MCF 10A (cell line): ENCODE results near the gene NPR2. TPM values are rescaled to one million over a fixed set of nuclear protein-coding genes. Genes with fewer than 3 reads are reported as not detected.

ENCODE experiments used
- BruUV-seq: library from RNA; stranded (reverse); fragments of 400-500 nt; replicated peaks from 2 replicates; lab custom pipeline; 2021; lab: Mats Ljungman, UMichigan
- CTCF ChIA-PET: fragments of 300-600 bp; sonication (Branson Sonifier 250); formaldehyde crosslinking; extraction: SDS; loops from one replicate; lab custom pipeline; 2021; ENCODE audit warnings: antibody characterized with exemption, inconsistent platforms; lab: Yijun Ruan, JAX
- POLR2A ChIA-PET: fragments of 300-600, 350-650 bp; sonication (Branson Sonifier 250); formaldehyde crosslinking; extraction: SDS; loops from one replicate; lab custom pipeline; 2020; ENCODE audit warnings: antibody characterized with exemption, inconsistent platforms; lab: Yijun Ruan, JAX
- DNase-seq: peaks from one replicate; pipeline ENCODE4 v3.0.0-alpha.2; 2018; ENCODE audit not compliant: unreplicated experiment
- H3K27ac Mint-ChIP-seq: one replicate; pipeline ENCODE4 v1.8.0; 2022; ENCODE audit warnings: mild to moderate bottlenecking, low read depth, mixed read lengths; ENCODE audit not compliant: unreplicated experiment
- H3K27me3 Mint-ChIP-seq: one replicate; pipeline ENCODE4 v1.8.0; 2022; ENCODE audit warnings: mixed read lengths; ENCODE audit not compliant: insufficient read depth, unreplicated experiment
- H3K36me3 Mint-ChIP-seq: one replicate; pipeline ENCODE4 v1.8.0; 2022; ENCODE audit warnings: mild to moderate bottlenecking, moderate library complexity, mixed read lengths; ENCODE audit not compliant: insufficient read depth, unreplicated experiment
- H3K4me1 Mint-ChIP-seq: one replicate; pipeline ENCODE4 v1.8.0; 2022; ENCODE audit warnings: mixed read lengths; ENCODE audit not compliant: insufficient read depth, unreplicated experiment
- H3K4me3 Mint-ChIP-seq: one replicate; pipeline ENCODE4 v1.8.0; 2022; ENCODE audit warnings: mild to moderate bottlenecking, moderate library complexity, mixed read lengths; ENCODE audit not compliant: unreplicated experiment
- H3K9me3 Mint-ChIP-seq: one replicate; pipeline ENCODE4 v1.8.0; 2022; ENCODE audit warnings: mixed read lengths; ENCODE audit not compliant: unreplicated experiment
- CTCF ChIP-seq: fragments of 200-600 bp; IDR thresholded peaks from one replicate; pipeline ENCODE4 v1.8.0; 2022; ENCODE audit warnings: antibody characterized with exemption, mild to moderate bottlenecking; ENCODE audit not compliant: unreplicated experiment
- intact Hi-C: fragments of 100-400 bp; cut with micrococcal nuclease; formaldehyde crosslinking; loops from 2 replicates; pipeline ENCODE4 v1.14.1; 2022
- total RNA-seq: library from RNA; stranded (reverse); gene quantifications from 2 replicates; pipeline ENCODE4 v1.2.3, GENCODE V29; 2022

The NPR2 gene
- total RNA-seq, 1 experiment from 2014 or later: 5.7 TPM

- intact Hi-C loops: no loop called here
- POLR2A ChIA-PET: interaction anchor here (0.6 to 1.0 kb wide), 2 partner anchors 11 kb away, joined by 3 to 5 read pairs; no protein-coding TSS in a partner anchor
- no peak for DNase-seq
- H3K27ac Mint-ChIP-seq: no peak overlapping the region
- H3K4me3 Mint-ChIP-seq: no peak overlapping the region
- H3K36me3 Mint-ChIP-seq: no peaks in the 10 kb centered on the region
- H3K27me3 Mint-ChIP-seq: no peaks in the 10 kb centered on the region
- no peaks in the 10 kb centered on the region for H3K9me3 Mint-ChIP-seq
- no peak for TF ChIP-seq CTCF
- BruUV-seq: no TSS peak
- CTCF ChIA-PET: interaction anchor here (0.6 to 2.1 kb wide), 3 partner anchors 12 to 59 kb away, joined by 3 to 10 read pairs (median 3); no protein-coding TSS in a partner anchor
- no peaks in the 10 kb centered on the region for H3K4me1 Mint-ChIP-seq
Observed at GRCh38 chr9:35767458-35767857, 23.9 kb upstream of the NPR2 start.

GRCh38 chr9:35769763-35770162, 21.6 kb upstream of the NPR2 start:
- BruUV-seq: no TSS peak

GRCh38 chr9:35771075-35771433, 20.3 kb upstream of the NPR2 start:
- Mint-ChIP-seq H3K9me3 (no peaks in the 10 kb centered on the region), H3K27ac (no peak overlapping the region), H3K4me1 (no peaks in the 10 kb centered on the region), H3K36me3 (no peaks in the 10 kb centered on the region), H3K4me3 (no peak overlapping the region), H3K27me3 (no peaks in the 10 kb centered on the region)
- TF ChIP-seq CTCF: no peak
- intact Hi-C loops: no loop called here
- ChIA-PET CTCF (interaction anchor here (0.6 to 2.4 kb wide), 8 partner anchors 9 to 439 kb away, joined by 3 to 9 read pairs (median 4); partner anchors contain the start of genes GBA2 and RGP1), POLR2A (interaction anchor here (0.5 to 3.3 kb wide), 15 partner anchors 10 to 421 kb away, joined by 3 to 24 read pairs (median 4); partner anchors contain the start of genes ARHGEF39, CREB3, RGP1 and TLN1)
- no peak for DNase-seq
- BruUV-seq: no TSS peak

More at GRCh38 chr9:35769763-35770162, 21.6 kb upstream of the NPR2 start:
- no peaks in the 10 kb centered on the region for H3K36me3 Mint-ChIP-seq
- no peak overlapping the region for H3K4me3 Mint-ChIP-seq
- POLR2A ChIA-PET: interaction anchor here (1.0 to 1.5 kb wide), 4 partner anchors 9 to 137 kb away, joined by 3 to 8 read pairs (median 5); partner anchors contain the start of genes HRCT1 and SPAG8
- CTCF ChIA-PET: interaction anchor here (0.6 to 2.1 kb wide), 9 partner anchors 14 to 112 kb away, joined by 3 to 10 read pairs (median 4); partner anchors contain the start of genes CCDC107 and RMRP
- intact Hi-C loops: no loop called here
- H3K4me1 Mint-ChIP-seq: no peaks in the 10 kb centered on the region
- no peaks in the 10 kb centered on the region for H3K9me3 Mint-ChIP-seq
- TF ChIP-seq CTCF: no peak
- H3K27me3 Mint-ChIP-seq: no peaks in the 10 kb centered on the region
- DNase-seq: no peak
- no peak overlapping the region for H3K27ac Mint-ChIP-seq

- no peak overlapping the region for H3K4me3 Mint-ChIP-seq
- intact Hi-C loops: no loop called here
- H3K27me3 Mint-ChIP-seq: no peaks in the 10 kb centered on the region
- CTCF ChIA-PET: interaction anchor here (0.6 to 2.4 kb wide), 9 partner anchors 10 to 438 kb away, joined by 3 to 9 read pairs (median 5); partner anchors contain the start of genes GBA2 and RGP1
- peaks cover 2% of the 10 kb centered on the region for H3K36me3 Mint-ChIP-seq
- peak; percentile 54 for DNase-seq
- no peaks in the 10 kb centered on the region for H3K9me3 Mint-ChIP-seq
- H3K4me1 Mint-ChIP-seq: no peaks in the 10 kb centered on the region
- TF ChIP-seq CTCF: no peak
- BruUV-seq: no TSS peak
- POLR2A ChIA-PET: interaction anchor here (0.6 to 3.3 kb wide), 15 partner anchors 11 to 255 kb away, joined by 3 to 24 read pairs (median 4); partner anchors contain the start of genes ARHGEF39, CREB3, RGP1 and TLN1
- no peak overlapping the region for H3K27ac Mint-ChIP-seq
Observed at GRCh38 chr9:35771534-35771933, 19.9 kb upstream of the NPR2 start.
